NCI-H510A (cell line): ENCODE measurements around the gene RHOG.

ENCODE experiments used
- DNase-seq: peaks from one replicate; lab custom pipeline; 2025; lab: John Stamatoyannopoulos, UW

Gene RHOG

GRCh38 chr11:3859373-3859881 lies 18.7 kb upstream of the RHOG start:
- DNase-seq: no peak

GRCh38 chr11:3857628-3858027 lies 16.9 kb upstream of the RHOG start:
- no peak for DNase-seq

- DNase-seq: no peak
Observed at GRCh38 chr11:3856856-3857553, 16.2 kb upstream of the RHOG start.

GRCh38 chr11:3855808-3856491 lies 15.2 kb upstream of the RHOG start:
- no peak for DNase-seq

GRCh38 chr11:3854977-3855807 lies 14.4 kb upstream of the RHOG start, which contains the start of gene STIM1:
Gene STIM1, plus strand, starts transcription at chr11:3855664. Its CDS starts 607 bp downstream, at chr11:3856271.
- DNase-seq: peak; percentile 74

GRCh38 chr11:3854660-3854976 lies 13.9 kb upstream of the RHOG start:
- no peak for DNase-seq

GRCh38 chr11:3853899-3854659 lies 13.3 kb upstream of the RHOG start:
- no peak for DNase-seq

GRCh38 chr11:3853545-3853842 lies 12.7 kb upstream of the RHOG start:
- DNase-seq: no peak

- DNase-seq: no peak
Observed at GRCh38 chr11:3849297-3849874, 8.6 kb upstream of the RHOG start.

- DNase-seq: no peak
Observed at GRCh38 chr11:3845670-3846069, 4.9 kb upstream of the RHOG start.

- DNase-seq: no peak
Observed at GRCh38 chr11:3845246-3845645, 4.5 kb upstream of the RHOG start.

GRCh38 chr11:3843326-3843725 lies 2.6 kb upstream of the RHOG start:
- DNase-seq: no peak

GRCh38 chr11:3841426-3842350 lies 929 bp upstream of the RHOG start:
- DNase-seq: peak; percentile 59

GRCh38 chr11:3840004-3840869 lies 522 bp downstream of the RHOG start:
- no peak for DNase-seq

- no peak for DNase-seq
Observed at GRCh38 chr11:3838504-3838903, 2.3 kb downstream of the RHOG start.

- no peak for DNase-seq
Observed at GRCh38 chr11:3837793-3838192, 3.0 kb downstream of the RHOG start.

- DNase-seq: no peak
Observed at GRCh38 chr11:3836903-3837302, 3.9 kb downstream of the RHOG start.

- no peak for DNase-seq
Observed at GRCh38 chr11:3835751-3836150, 5.0 kb downstream of the RHOG start.

- DNase-seq: no peak
Observed at GRCh38 chr11:3834664-3835461, 5.9 kb downstream of the RHOG start.
